Measurements from ENCODE around the gene SPOCK1.

Gene SPOCK1

GRCh38 chr5:137279521-137280231, 219.4 kb downstream of the SPOCK1 start:
- Mint-ChIP-seq H3K36me3 (no peaks in the 10 kb centered on the region), H3K4me1 (no peaks in the 10 kb centered on the region), H3K9me3 (no peaks in the 10 kb centered on the region), H3K27ac (no peak overlapping the region), H3K27me3 (peaks cover 6% of the 10 kb centered on the region), H3K4me3 (no peak overlapping the region)
- no peak for ATAC-seq (ENCODE audit: low read depth)
- no peak for DNase-seq (ENCODE audit: low spot score in 2 of 2)

GRCh38 chr5:137278476-137278875, 220.7 kb downstream of the SPOCK1 start:
- H3K4me3 Mint-ChIP-seq: no peak overlapping the region
- H3K27ac Mint-ChIP-seq: no peak overlapping the region
- DNase-seq (ENCODE audit: low spot score in 2 of 2) (no peak), ATAC-seq (ENCODE audit: low read depth) (no peak)
- peaks cover 4% of the 10 kb centered on the region for H3K27me3 Mint-ChIP-seq
- H3K36me3 Mint-ChIP-seq: no peaks in the 10 kb centered on the region
- H3K4me1 Mint-ChIP-seq: no peaks in the 10 kb centered on the region
- no peaks in the 10 kb centered on the region for H3K9me3 Mint-ChIP-seq

- Mint-ChIP-seq H3K9me3 (no peaks in the 10 kb centered on the region), H3K27ac (no peak overlapping the region), H3K4me1 (no peaks in the 10 kb centered on the region), H3K4me3 (no peak overlapping the region), H3K36me3 (no peaks in the 10 kb centered on the region), H3K27me3 (peaks cover 3% of the 10 kb centered on the region)
- DNase-seq (ENCODE audit: low spot score in 2 of 2) (no peak), ATAC-seq (ENCODE audit: low read depth) (no peak)
These were observed 224.0 kb downstream of the SPOCK1 start for GRCh38 chr5:137275083-137275482.

GRCh38 chr5:137273511-137273910, 225.6 kb downstream of the SPOCK1 start:
- Mint-ChIP-seq H3K27me3 (peaks cover 3% of the 10 kb centered on the region), H3K4me3 (no peak overlapping the region), H3K27ac (no peak overlapping the region), H3K4me1 (no peaks in the 10 kb centered on the region), H3K36me3 (no peaks in the 10 kb centered on the region), H3K9me3 (no peaks in the 10 kb centered on the region)
- ATAC-seq (ENCODE audit: low read depth) (no peak), DNase-seq (ENCODE audit: low spot score in 2 of 2) (no peak)

GRCh38 chr5:137272831-137273230, 226.3 kb downstream of the SPOCK1 start:
- no peaks in the 10 kb centered on the region for H3K4me1 Mint-ChIP-seq
- no peaks in the 10 kb centered on the region for H3K36me3 Mint-ChIP-seq
- peaks cover 3% of the 10 kb centered on the region for H3K27me3 Mint-ChIP-seq
- no peaks in the 10 kb centered on the region for H3K9me3 Mint-ChIP-seq
- ATAC-seq (ENCODE audit: low read depth): no peak
- no peak for DNase-seq (ENCODE audit: low spot score in 2 of 2)
- no peak overlapping the region for H3K4me3 Mint-ChIP-seq
- no peak overlapping the region for H3K27ac Mint-ChIP-seq

GRCh38 chr5:137269946-137270345, 229.2 kb downstream of the SPOCK1 start:
- Mint-ChIP-seq H3K36me3 (no peaks in the 10 kb centered on the region), H3K4me1 (no peaks in the 10 kb centered on the region), H3K27ac (no peak overlapping the region), H3K4me3 (no peak overlapping the region), H3K27me3 (peaks cover 1% of the 10 kb centered on the region), H3K9me3 (no peaks in the 10 kb centered on the region)
- ATAC-seq (ENCODE audit: low read depth): no peak
- DNase-seq (ENCODE audit: low spot score in 2 of 2): no peak

- Mint-ChIP-seq H3K4me3 (no peak overlapping the region), H3K27me3 (peaks cover 6% of the 10 kb centered on the region), H3K36me3 (no peaks in the 10 kb centered on the region)
These were observed 229.9 kb downstream of the SPOCK1 start for GRCh38 chr5:137269274-137269673.

GRCh38 chr5:137268646-137269045, 230.5 kb downstream of the SPOCK1 start:
- Mint-ChIP-seq H3K27me3 (peaks cover 6% of the 10 kb centered on the region), H3K4me3 (no peak overlapping the region), H3K27ac (no peak overlapping the region), H3K9me3 (peaks cover 2% of the 10 kb centered on the region), H3K36me3 (no peaks in the 10 kb centered on the region), H3K4me1 (no peaks in the 10 kb centered on the region)
- ATAC-seq (ENCODE audit: low read depth) (no peak), DNase-seq (ENCODE audit: low spot score in 2 of 2) (no peak)

More at GRCh38 chr5:137269274-137269673, 229.9 kb downstream of the SPOCK1 start:
- H3K9me3 Mint-ChIP-seq: peaks cover 2% of the 10 kb centered on the region
- DNase-seq (ENCODE audit: low spot score in 2 of 2): no peak
- no peak for ATAC-seq (ENCODE audit: low read depth)
- no peaks in the 10 kb centered on the region for H3K4me1 Mint-ChIP-seq
- no peak overlapping the region for H3K27ac Mint-ChIP-seq

GRCh38 chr5:137266186-137266585, 232.9 kb downstream of the SPOCK1 start:
- no peak overlapping the region for H3K27ac Mint-ChIP-seq
- H3K36me3 Mint-ChIP-seq: no peaks in the 10 kb centered on the region
- no peaks in the 10 kb centered on the region for H3K4me1 Mint-ChIP-seq
- peaks cover 6% of the 10 kb centered on the region for H3K27me3 Mint-ChIP-seq
- H3K9me3 Mint-ChIP-seq: peaks cover 2% of the 10 kb centered on the region
- DNase-seq (ENCODE audit: low spot score in 2 of 2) (no peak), ATAC-seq (ENCODE audit: low read depth) (no peak)
- H3K4me3 Mint-ChIP-seq: no peak overlapping the region

- Mint-ChIP-seq H3K36me3 (no peaks in the 10 kb centered on the region), H3K27me3 (peaks cover 6% of the 10 kb centered on the region), H3K4me1 (no peaks in the 10 kb centered on the region), H3K27ac (no peak overlapping the region), H3K9me3 (peaks cover 2% of the 10 kb centered on the region), H3K4me3 (no peak overlapping the region)
- DNase-seq (ENCODE audit: low spot score in 2 of 2) (no peak), ATAC-seq (ENCODE audit: low read depth) (no peak)
These were observed 233.7 kb downstream of the SPOCK1 start for GRCh38 chr5:137265457-137265856.

- H3K27ac Mint-ChIP-seq: no peak overlapping the region
- H3K4me1 Mint-ChIP-seq: no peaks in the 10 kb centered on the region
- H3K4me3 Mint-ChIP-seq: no peak overlapping the region
- peaks cover 2% of the 10 kb centered on the region for H3K9me3 Mint-ChIP-seq
- DNase-seq (ENCODE audit: low spot score in 2 of 2): no peak
- no peak for ATAC-seq (ENCODE audit: low read depth)
- H3K36me3 Mint-ChIP-seq: no peaks in the 10 kb centered on the region
- H3K27me3 Mint-ChIP-seq: peaks cover 7% of the 10 kb centered on the region
These were observed 234.6 kb downstream of the SPOCK1 start for GRCh38 chr5:137264573-137264972.

GRCh38 chr5:137264041-137264440, 235.1 kb downstream of the SPOCK1 start:
- Mint-ChIP-seq H3K9me3 (peaks cover 2% of the 10 kb centered on the region), H3K27ac (no peak overlapping the region), H3K27me3 (peaks cover 9% of the 10 kb centered on the region), H3K4me3 (no peak overlapping the region), H3K36me3 (no peaks in the 10 kb centered on the region), H3K4me1 (no peaks in the 10 kb centered on the region)
- ATAC-seq (ENCODE audit: low read depth) (no peak), DNase-seq (ENCODE audit: low spot score in 2 of 2) (no peak)

- Mint-ChIP-seq H3K36me3 (no peaks in the 10 kb centered on the region), H3K4me1 (no peaks in the 10 kb centered on the region), H3K27me3 (peaks cover 10% of the 10 kb centered on the region), H3K27ac (no peak overlapping the region), H3K4me3 (no peak overlapping the region), H3K9me3 (peaks cover 2% of the 10 kb centered on the region)
- no peak for ATAC-seq (ENCODE audit: low read depth)
- DNase-seq (ENCODE audit: low spot score in 2 of 2): no peak
These were observed 235.6 kb downstream of the SPOCK1 start for GRCh38 chr5:137263371-137264005.

GRCh38 chr5:137262818-137263217, 236.3 kb downstream of the SPOCK1 start:
- Mint-ChIP-seq H3K27me3 (peaks cover 10% of the 10 kb centered on the region), H3K36me3 (no peaks in the 10 kb centered on the region), H3K4me1 (no peaks in the 10 kb centered on the region), H3K4me3 (no peak overlapping the region), H3K9me3 (peaks cover 2% of the 10 kb centered on the region), H3K27ac (no peak overlapping the region)
- ATAC-seq (ENCODE audit: low read depth) (no peak), DNase-seq (ENCODE audit: low spot score in 2 of 2) (no peak)

All from memory B cell (primary cell).